ENCODE results near the gene EME2.

- TF ChIP-seq CTCF (conservative IDR thresholded peaks at IDR 0.05; ENCODE audit: low read depth, low read length) (no peak), EZH2 (IDR thresholded peaks at IDR 0.05; ENCODE audit: borderline replicate concordance, low read depth, low read length, poor library complexity, severe bottlenecking) (no peak)
Observed at GRCh38 chr16:1793578-1794220, 21.1 kb downstream of the EME2 start, which contains the start of gene IGFALS.

Data from A673 (cell line).